ENCODE data around the gene TNIP2.
"Not testable (repeated sequence)": the region's sequence is repeated elsewhere in the genome, so short reads cannot be mapped to it uniquely, and the experiment has no call there.

TNIP2 gene

DNA sequence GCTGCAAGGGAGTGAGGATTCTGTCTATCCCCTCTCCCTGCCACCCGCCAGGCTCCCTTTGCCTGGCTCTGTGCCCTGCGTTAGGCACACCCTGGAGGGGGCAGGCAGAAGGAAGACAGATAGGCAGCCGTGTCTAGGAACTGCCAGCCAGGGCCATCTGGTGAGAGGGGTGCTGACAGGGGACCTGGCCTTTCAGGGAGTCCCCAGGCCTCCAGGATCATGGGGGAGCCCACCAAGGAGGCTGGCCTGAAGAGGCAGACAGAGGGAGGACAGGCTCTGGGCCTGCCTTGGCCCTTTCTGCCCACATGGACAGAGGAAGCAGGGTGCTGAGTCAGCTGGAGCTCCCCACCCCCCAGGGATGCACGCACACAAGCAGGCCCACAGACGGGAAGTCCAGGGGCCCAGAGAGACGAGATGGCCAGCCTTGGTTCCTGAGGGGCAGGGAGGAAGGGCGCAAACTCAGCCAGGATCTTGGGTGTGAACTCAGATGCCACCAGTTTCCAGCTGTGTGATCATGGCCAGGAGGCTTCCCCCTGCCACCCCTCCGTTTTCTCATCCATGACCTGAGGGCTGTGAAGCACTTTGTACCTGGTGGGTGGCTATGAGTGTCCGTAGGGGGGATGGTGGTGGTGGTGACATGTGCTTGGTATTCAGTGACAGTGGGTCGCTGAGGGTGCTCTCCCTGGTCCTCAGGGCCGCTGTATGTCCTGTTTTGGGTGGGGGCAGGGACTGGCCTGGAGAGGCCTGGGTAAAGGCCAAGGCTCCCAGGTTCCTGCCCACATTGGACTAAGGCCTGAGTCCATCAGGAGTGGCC lies 38.6 kb upstream of the TNIP2 start:
- in situ Hi-C loops (cut with MboI; ENCODE audit: low sequenced_read_pairs): no loop called here

DNA sequence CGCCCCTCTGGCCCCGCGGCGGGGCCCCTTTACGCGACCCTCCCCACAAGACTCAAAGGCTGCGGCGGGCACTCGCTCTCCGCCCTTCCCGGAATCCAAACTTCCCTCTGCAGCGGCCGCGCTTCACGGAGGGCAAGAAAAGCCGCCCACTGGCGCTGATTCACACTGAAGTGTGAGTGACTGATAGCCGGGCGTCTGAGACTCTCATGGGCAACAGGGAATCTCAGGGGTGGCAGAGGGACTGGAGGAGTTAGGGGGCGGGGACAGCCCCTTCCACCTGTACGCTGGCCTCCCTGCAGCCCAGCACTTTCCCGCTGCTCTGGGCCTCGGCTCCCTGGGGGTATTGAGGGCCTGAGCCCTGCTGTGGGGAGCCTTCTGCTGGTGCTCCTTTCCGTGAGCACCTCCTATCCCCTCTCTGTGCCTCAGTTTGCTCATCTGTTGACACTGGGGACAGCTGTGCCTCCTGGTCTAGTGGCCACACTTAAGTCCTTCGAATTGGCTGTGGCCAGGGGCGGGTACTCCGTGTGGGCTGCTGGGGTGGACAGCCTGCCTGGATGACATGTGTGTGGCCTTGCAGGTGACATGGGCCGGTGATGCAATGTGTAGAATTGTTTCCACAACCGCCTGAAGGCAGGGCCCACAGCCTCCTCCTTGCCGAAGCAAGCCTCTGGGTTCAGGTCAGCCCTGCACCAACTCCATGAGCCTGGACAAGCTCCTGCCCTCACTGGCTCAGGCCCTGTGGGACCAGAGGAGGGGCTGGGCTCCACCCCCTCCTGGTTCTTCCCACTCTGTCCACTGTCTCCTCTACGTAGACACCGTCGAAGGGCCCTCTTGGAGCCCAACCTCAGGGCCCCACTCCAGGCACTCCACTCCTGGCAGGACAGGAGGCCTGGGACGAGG lies 37.7 kb upstream of the TNIP2 start:
- in situ Hi-C loops (cut with MboI; ENCODE audit: low sequenced_read_pairs): no loop called here

DNA sequence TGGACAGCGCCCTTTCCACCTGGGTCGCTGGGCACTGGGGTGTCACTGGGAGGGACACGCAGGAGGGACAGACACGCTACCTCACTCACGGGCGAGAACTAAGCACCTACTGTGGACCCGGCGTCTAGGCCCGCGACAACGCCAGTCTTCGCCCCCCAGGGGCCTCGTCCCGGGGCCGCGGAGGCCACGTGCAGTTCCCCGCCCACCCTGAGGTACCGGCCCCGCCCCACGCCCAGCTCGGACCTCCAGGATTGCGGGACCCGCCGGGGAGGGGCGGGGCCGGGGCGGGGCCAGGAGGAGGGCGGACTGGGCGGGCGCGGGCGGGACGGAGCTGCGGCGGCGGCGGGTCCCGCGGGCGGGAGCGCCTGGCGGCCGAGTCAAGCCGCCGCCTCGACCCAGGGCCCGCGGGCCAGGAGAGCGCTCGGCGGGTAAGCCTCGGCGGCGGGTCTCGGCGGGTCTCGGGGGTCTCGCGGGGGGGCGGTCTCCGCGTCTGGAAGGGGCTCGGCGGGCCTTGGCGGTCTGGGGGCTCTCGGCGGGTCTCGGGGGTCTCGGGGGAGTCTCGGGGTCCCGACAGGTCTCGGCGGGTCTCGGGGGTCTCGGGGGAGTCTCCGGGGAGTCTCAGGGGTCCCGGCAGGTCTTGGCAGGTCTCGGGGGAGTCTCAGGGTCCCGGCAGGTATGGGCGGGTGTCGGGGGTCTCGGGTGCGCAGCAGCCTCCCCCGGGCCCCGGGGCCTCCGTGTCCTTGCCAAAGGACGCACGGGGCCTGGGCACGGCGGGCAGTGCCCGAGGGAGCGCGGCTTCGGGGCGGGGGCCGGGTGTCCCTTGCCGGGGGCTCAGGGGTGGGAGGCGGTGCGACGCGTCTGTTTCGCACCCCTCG lies 36.8 kb upstream of the TNIP2 start, which contains the start of gene SH3BP2:
TSS of gene SH3BP2 (plus strand) at position 375 of the 875 bp plus-strand sequence. CDS start 27,533 bp downstream, outside the sequence.
- in situ Hi-C loops (cut with MboI; ENCODE audit: low sequenced_read_pairs): no loop called here

DNA sequence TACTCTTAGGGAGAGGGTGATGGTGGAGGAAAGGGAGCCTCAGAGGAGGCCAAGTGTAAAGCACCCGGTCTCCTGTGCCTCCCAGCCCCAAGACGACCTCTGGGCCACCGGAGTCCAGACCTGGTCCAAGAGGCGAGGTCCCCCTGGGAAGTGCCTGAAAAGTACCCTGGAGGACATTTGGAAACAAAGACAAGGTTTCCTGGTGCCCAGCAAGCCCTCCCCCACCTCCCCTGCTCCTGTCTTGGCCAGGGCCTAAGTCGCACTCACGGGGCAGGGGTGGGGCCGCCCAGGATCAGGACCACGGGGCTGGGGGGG lies 36.2 kb upstream of the TNIP2 start:
- in situ Hi-C loops (cut with MboI; ENCODE audit: low sequenced_read_pairs): no loop called here

DNA sequence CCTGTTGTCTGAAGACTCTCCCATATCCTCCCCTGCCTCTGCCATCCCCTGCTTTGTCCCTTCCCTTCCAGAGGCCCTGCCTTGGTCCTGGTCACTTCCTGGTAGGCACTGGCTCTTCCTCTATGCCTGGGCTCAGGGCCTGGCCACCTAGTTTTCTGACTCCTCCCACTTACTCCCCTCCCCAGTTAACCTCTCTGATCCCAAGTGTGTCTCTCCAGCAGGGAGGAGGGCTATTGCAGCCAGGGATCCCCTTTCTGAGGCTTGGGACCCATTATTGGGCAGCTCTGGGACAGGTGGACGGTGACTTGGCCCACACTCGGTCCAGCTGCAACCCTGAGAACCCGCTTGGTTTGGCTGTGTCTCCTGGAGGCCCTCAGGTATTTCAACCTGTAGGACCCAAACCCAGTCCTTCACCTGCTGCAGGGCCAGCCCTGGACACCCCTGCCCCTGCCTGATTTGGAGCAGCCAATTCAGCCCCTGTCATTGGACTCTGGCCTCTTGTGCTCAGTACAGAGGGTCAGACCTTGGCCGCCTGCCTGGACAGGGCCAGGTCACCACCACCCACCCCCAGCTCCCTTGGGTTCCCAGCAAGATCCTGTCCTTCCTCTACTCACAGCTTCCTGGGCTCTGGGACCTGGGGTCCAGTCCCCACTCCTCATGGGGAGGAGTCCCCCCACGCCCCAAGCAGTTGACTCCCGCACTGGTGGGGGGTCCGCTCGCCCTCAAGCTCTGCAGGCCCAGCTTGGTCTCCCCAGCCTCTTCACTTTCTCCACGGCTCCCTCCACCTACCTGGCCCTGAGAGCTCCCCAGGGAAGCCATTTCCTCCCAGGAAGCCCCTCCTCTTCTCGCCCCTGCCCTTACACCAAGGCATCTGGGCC lies 35.6 kb upstream of the TNIP2 start:
- in situ Hi-C loops (cut with MboI; ENCODE audit: low sequenced_read_pairs): no loop called here

DNA sequence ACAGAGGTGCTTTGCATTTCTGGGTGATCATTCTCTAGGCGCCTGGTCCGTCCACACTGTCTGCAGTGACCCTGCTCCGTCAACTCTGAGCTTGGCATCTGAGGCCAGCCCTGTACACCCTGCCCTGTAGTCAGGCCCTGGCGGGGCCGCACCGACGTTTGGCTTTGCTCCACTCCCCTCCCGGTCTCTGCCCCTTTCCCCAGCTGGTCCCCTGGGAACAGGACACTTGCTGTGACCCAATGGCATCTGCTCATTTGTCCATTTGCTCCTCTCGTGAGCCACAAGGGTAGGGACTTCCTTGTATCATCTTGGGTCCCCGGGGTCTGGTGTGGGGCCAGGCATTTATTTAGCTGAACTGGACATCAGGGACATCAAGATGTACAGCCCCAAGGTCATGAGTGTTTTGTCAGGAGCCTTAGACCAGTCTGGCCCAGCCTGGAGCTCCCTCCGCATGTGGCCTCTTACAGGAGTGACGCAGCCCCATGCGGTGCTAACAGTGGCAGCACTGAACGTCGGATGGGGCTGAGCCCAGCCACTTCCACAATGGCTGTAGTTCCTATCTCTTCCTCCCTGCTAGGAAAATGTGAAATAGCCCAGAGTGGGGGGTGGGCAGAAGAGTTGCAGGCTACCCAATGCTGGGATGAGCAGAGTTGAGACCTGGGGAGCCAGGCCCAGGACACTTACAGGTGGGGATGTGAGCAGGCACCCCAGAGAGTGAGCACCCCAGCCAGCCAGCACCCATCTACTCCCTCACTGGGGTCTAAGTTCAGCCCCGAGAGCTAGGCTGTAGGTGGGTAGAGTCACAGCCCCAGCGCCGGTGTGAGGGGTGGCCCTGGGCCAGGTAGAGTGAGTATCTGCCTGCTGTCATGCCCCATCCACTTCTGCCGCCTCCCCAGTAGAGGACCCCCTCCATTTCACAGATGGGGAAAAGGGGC lies 34.7 kb upstream of the TNIP2 start:
- in situ Hi-C loops (cut with MboI; ENCODE audit: low sequenced_read_pairs): no loop called here

DNA sequence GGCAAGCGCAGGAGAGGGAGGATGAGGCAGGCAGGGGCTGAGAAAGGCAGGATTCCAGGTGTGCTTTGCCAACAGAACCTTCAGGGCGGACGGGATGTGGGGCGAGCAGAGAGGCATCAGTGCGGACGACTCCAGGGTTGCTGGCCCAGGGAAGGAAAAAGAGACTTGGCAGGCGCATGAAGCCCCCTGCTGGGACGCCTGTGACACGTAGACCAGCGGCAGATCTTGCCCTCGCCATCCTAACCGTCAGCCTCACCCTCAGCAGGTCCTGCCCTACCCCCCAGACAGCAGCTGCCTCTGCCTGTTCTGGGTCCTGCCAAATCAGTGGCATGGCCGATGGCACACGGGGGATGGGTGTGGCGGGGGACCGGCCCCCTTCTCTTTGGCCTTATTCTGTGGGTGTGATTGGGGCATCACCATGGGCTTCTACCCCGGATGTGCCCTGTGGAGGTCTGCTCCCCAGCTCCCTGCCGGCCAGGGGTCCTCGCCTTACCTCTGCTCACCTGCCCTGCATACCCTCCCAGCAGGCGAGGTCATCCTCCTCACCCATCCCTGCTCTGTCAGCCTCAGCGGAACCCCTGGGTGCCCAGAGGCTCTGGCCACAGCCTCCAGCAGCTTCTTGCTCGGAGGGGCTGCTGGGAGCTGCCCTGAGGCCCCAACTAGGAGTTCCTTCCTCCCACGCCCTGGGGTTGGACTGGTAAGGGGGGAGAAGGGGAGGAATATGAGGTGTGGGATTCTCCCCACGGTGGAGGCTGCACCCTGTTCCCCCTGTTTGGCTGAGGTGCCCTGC lies 33.9 kb upstream of the TNIP2 start:
- in situ Hi-C loops (cut with MboI; ENCODE audit: low sequenced_read_pairs): no loop called here

DNA sequence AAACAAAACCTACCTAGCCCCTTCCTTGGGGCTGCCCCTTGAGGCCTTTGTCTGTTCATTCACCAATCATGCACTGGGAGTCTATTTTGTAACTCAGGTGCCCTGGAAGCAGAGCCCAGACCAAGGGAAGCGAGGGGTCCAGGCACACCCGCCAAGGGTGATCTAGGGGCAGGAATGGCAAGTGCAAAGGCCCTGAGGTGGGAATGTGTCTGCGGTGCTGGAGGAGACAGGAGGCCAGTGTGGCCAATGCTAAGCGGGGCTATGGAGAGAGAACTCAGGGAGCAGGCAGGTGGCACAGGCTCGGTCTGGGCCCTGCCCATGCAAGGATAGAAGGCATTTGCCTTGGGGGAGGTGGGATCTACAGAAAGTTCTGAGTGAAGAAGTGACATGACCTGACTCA lies 33.2 kb upstream of the TNIP2 start:
- in situ Hi-C loops (cut with MboI; ENCODE audit: low sequenced_read_pairs): no loop called here

DNA sequence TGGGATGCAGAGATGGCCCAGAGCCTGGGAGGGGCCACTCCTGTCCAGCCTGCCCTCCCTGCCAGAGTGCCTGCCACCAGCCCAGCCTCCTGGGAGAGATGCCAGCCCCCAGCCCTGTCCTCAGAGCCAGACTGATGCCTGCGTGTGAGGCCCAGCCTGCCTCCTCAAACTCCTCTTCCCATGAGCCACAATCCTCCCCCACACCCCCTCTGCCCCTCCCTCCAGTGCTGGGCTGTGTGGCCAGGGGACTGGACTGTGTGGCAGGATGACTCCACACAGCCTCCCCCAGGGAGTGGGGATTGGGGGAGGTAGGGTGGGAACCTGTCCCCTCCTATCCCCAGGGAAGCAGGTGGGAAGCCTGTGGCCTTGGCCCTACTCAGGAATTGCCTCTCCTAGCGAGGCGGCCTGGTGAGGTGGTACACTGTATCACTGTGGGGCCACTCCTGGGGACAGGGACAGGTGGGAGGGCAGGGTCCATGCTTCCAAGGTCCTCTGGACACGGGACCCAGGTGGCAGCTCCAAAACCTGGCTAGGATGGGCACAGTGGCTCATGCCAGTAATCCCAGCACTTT lies 32.5 kb upstream of the TNIP2 start:
- in situ Hi-C loops (cut with MboI; ENCODE audit: low sequenced_read_pairs): no loop called here

DNA sequence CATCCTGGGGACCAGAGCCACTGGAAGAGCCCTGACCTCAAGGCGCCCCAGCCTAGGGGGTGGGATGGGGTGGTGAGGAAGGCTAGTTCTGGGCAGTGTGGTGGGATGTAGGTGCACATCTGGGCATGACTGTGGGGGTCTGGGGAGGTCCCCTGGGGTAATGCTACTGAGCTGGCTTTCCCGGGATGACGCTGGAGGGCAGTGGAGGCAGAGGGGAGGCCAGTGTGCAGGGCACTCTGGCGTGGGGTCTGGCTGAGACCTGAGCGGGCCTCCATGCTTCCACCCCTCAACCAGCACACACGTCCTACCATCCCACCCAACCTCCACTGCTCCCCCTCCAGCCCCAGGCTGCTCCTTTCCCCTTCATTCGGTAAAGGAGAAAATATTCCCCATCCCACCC lies 32.0 kb upstream of the TNIP2 start:
- in situ Hi-C loops (cut with MboI; ENCODE audit: low sequenced_read_pairs): no loop called here

DNA sequence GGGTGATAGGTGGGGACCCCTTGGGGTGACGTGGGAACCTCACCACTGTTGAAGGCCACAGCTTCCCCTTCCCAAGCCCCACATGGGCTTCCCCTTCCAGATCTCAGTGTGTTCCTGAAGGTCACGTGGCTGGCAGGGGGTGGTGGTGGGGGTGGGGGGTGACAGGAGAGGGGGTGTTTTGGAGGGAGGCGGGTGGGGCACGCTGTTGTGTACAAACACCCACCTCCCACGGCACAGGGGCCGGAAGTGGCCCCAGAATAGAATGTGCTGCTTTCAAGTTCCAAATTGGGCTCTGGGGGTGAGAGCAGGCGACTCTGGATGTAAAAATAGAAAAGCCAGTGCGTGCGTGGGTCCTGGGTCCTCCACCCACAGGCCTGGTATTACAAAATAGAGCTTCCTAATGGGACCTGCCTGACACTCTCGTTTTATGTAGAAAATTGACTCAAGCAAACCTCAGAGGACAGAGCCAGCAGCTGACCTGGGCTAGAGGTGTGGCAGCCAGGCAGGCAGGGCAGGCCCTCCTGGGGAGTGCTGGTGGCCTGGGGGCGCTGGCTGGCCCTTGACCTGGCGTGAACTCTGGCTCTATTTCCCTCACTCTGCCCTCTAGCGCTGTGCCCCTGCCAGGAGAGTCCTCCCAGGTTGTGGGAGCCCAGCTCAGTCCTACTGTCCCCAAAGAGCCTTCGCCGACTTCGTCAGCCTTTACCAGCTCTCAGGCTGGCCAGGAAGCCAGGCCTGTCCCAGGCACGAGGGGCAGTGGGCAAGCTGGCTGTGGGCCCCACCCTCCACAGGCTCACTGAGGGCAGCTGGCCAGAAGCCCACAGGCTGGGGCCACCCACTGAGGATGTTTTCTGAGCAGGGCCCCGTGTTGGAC lies 31.3 kb upstream of the TNIP2 start:
- in situ Hi-C loops (cut with MboI; ENCODE audit: low sequenced_read_pairs): no loop called here

DNA sequence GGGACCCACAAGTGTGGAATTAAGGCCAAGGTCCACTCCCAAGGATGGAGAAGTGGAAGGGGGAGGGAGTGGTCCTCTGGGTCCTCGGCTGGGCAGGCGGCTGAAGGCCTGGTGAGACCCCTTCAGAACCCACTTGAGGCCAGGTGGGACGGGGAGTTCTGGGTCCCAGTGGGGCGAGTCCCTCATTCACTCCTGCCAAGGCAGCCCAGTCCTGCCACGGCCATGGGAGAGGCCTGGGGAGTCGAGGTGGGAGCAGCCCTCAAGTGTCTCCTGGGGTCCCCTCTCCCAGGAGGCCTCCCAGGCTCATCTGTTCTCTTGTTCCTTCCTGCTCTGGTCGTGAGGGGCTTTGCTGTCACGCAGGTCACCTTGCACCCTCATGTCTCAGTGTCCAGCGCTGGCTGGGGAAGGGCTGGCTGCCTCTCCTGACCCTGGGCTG lies 30.7 kb upstream of the TNIP2 start:
- in situ Hi-C loops (cut with MboI; ENCODE audit: low sequenced_read_pairs): no loop called here

DNA sequence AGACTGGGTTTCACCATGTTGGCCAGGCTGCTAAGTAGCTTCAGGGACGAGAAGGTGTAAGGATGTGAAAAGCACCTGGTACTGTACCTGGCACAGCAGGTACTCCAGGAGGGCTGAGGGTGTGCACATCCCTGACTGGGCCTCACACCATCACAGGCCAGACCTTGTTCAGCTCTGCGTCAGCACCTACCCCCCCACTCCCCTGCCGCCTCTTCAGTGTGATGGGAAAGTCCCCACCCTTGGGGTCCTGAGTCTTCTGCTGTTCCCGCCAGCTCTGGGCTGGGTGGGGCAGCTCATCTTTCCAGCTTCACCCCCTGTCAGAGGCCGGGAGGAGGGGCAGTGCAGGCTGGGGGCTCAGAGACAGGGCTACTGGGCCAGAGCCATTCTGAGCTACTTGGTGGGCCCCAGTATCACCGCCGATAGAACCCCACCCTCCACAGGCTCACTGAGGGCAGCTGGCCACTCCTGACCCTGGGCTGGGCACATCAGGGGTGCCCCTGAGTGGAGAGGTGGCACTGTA lies 30.1 kb upstream of the TNIP2 start:
- in situ Hi-C loops (cut with MboI; ENCODE audit: low sequenced_read_pairs): no loop called here

DNA sequence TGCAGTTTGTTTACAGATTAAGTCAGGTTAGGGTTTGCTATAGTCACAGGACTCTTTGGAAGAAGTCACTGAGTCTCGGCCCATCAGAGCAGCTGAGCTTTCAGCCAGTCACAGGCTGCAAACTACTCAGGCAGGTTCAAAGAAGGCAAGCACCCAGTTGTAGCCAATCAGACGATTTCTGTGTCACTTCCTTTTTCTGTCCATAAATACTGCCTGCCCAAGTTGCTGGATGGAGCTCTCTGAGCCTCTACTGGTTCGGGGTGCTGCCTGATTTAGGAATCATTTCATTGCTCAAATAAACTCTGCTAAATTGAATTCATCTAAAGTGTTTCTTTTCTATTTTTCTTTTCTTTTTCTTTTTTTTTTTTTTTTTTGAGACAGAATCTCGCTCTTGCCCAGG lies 29.5 kb upstream of the TNIP2 start:
- in situ Hi-C loops (cut with MboI; ENCODE audit: low sequenced_read_pairs): no loop called here

DNA sequence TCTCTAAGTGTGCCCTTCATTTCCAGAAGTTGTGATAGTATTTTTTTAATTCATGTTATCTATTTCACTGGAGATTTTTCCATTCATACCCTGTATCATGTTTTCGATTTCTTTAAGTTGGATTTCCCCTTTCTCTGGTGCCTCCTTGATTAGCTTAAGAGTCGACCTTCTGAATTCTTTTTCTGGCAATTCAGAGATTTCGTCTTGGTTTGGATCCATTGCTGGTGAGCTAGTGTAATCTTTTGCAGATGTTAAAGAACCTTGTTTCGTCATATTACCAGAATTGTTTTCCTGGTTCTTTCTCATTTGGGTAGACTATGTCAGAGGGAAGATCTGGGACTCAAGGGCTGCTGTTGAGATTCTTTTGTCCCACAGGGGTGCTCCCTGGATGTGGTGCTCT lies 27.7 kb upstream of the TNIP2 start:
- in situ Hi-C loops (cut with MboI; ENCODE audit: low sequenced_read_pairs): no loop called here

DNA sequence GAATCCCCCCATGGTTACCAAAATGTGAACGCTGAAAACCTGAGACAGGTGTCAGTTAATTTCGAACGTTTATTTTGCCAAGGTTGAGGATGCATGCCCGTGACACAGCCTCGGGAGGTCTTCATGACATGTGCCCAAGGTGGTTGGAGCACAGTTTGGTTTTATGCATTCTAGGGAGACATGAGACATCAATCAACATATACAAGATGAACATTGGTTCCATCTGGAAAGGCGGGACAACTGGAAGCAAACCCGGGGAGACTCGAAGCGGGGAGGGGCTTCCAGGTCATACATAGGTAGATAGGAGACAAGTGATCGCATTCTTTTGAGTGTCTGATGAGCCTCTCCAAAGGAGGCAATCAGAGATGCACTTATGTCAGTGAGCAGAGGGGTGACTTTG lies 25.8 kb upstream of the TNIP2 start:
- in situ Hi-C loops (cut with MboI; ENCODE audit: low sequenced_read_pairs): no loop called here

DNA sequence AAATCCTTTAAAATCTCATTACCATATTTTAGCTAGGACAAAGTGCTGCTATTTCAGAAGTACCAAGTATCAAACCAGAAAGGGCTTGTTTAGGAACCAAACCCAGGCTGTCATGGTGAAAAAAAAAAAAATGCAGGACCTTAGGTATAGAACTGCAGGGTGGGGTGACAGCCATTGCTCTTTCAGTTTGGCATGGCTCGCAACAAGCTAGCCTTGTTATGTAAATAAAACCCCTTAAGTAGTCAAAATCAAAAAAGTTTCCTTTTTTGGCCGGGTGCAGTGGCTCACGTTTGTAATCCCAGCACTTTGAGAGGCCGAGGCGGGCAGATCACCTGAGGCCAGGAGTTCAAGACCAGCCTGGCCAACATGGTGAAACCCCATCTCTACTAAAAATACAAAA lies 24.5 kb upstream of the TNIP2 start:
- in situ Hi-C loops (cut with MboI; ENCODE audit: low sequenced_read_pairs): not testable (repeated sequence)

All from HL-60/S4 treated with retinoic acid at 250 ng/mL for 4 days and 3 days (cell line).